ENCODE results near the gene CDIP1.
A peak's percentile ranks its signal among the peaks of the same experiment; 100 is the strongest.

CDIP1 gene

GRCh38 chr16:4486126-4486893 is 52.3 kb downstream of the CDIP1 start:
- no peak overlapping the region for H3K4me3 ChIP-seq (ENCODE audit: low read depth, low read length)
- no peak for DNase-seq (ENCODE audit: low read depth)
- no peak for TF ChIP-seq CTCF (conservative IDR thresholded peaks at IDR 0.05; ENCODE audit: low read depth, low read length)

- TF ChIP-seq CTCF (conservative IDR thresholded peaks at IDR 0.05; ENCODE audit: low read depth, low read length) = no peak
- no peak overlapping the region for H3K4me3 ChIP-seq (ENCODE audit: low read depth, low read length)
Measured at GRCh38 chr16:4481963-4482362, 56.6 kb downstream of the CDIP1 start.

GRCh38 chr16:4481526-4481925 is 57.0 kb downstream of the CDIP1 start:
- TF ChIP-seq CTCF (conservative IDR thresholded peaks at IDR 0.05; ENCODE audit: low read depth, low read length) = no peak
- H3K4me3 ChIP-seq (ENCODE audit: low read depth, low read length) = no peak overlapping the region
- DNase-seq (ENCODE audit: low read depth) = no peak

More at GRCh38 chr16:4481963-4482362, 56.6 kb downstream of the CDIP1 start:
- no peak for DNase-seq (ENCODE audit: low read depth)

- TF ChIP-seq CTCF (conservative IDR thresholded peaks at IDR 0.05; ENCODE audit: low read depth, low read length) = peak; percentile 37
- no peak overlapping the region for H3K4me3 ChIP-seq (ENCODE audit: low read depth, low read length)
- DNase-seq (ENCODE audit: low read depth) = peak; percentile 50
Measured at GRCh38 chr16:4477966-4478365, 60.6 kb downstream of the CDIP1 start.

- DNase-seq (ENCODE audit: low read depth) = peak; percentile 92
- TF ChIP-seq CTCF (conservative IDR thresholded peaks at IDR 0.05; ENCODE audit: low read depth, low read length) = peak; percentile 27
- H3K4me3 ChIP-seq (ENCODE audit: low read depth, low read length) = peak within 1 kb of the TSS; percentile 97
Measured at GRCh38 chr16:4475880-4476788, 62.4 kb downstream of the CDIP1 start, which contains the start of gene HMOX2. TSS of gene HMOX2 (plus strand) at chr16:4476398. CDS start at chr16:4505525, 29,127 bp downstream.

GRCh38 chr16:4474192-4474961 is 64.2 kb downstream of the CDIP1 start, which contains the start of gene NMRAL1:
TSS of gene NMRAL1 (minus strand) at chr16:4474625. CDS start at chr16:4474132, 493 bp downstream.
- TF ChIP-seq CTCF (conservative IDR thresholded peaks at IDR 0.05; ENCODE audit: low read depth, low read length) = no peak
- peak; percentile 93 for DNase-seq (ENCODE audit: low read depth)
- H3K4me3 ChIP-seq (ENCODE audit: low read depth, low read length) = peak within 1 kb of the TSS; percentile 82

All from choroid plexus epithelial cell (primary cell).